NT2/D1 (cell line): ENCODE results near the gene MIS12.

Experiments
- SUZ12 ChIP-seq: IDR thresholded peaks from 2 replicates; pipeline ENCODE4 v1.6.1; 2011; ENCODE audit not compliant: insufficient read length, insufficient read depth; ENCODE audit errors: extremely low read depth
- ZNF274 ChIP-seq: IDR thresholded peaks from 2 replicates; pipeline ENCODE4 v1.6.1; 2011; ENCODE audit warnings: mild to moderate bottlenecking, low read depth, low read length

DNA sequence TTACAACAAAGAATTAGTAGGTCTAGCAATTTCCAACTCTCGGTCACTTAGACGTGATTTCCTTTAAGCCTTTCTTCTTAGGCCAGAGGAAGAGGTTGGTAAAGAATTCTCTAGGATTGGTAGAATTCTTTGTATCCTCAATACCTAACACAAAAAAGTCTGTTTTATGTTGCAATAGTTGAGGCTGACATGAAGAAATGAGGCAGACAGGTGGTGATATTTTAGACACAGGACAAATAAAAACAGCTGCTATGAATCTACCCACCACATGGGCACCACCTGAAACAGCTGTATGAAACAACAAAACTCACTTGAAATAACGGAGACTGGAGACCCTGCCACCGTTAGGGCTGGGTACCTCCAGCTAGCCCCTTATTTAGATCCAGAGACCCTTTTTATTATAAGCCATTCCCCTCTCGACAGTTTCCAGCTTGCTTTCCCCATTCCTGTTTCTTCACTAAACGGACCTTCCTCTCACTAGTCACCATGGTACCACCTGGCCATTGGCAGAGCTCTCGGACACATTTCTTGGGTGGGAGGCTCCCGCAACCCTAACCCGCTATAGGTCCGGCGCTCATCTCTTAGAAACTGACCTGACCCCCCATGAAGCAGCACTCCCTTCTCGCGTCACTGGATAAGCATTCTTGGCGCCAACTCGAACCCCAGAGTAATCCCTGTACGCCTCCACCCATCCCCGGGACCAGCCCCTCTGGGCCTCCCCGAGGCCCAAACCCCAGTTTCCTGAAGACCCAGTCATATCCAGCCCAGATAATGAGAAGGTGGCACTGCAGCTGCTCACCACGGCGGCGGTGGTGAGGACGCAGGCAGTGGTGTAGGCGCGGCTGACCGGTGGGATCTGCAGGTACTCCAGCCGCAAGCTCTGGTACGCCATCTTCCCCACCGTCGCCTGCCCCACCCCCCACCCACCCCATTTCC is 828 bp upstream of the MIS12 start, which contains the start of gene DERL2:
- TF ChIP-seq SUZ12: no peak
- TF ChIP-seq ZNF274: no peak
